Activated CD8-positive, alpha-beta memory T cell treated with anti-CD3 and anti-CD28 coated beads for 48 hours (primary cell): Measurements from ENCODE around the gene KCNK13.

Experiments
- DNase-seq, 3 experiments: peaks; one replicate each; pipeline ENCODE4 v3.0.0-alpha.2; 2020; ENCODE audit warnings: low read depth in 2 of 3, low spot score in 2 of 3

Gene KCNK13

GRCh38 chr14:90126260-90126659 lies 64.5 kb downstream of the KCNK13 start:
- DNase-seq: no peak

- no peak for DNase-seq
Observed at GRCh38 chr14:90132821-90133570, 71.2 kb downstream of the KCNK13 start.

- no peak for DNase-seq
Observed at GRCh38 chr14:90136904-90137303, 75.1 kb downstream of the KCNK13 start.

- DNase-seq: no peak
Observed at GRCh38 chr14:90137807-90138206, 76.0 kb downstream of the KCNK13 start.

- DNase-seq: no peak
Observed at GRCh38 chr14:90139199-90139598, 77.4 kb downstream of the KCNK13 start.

GRCh38 chr14:90140298-90140955 lies 78.6 kb downstream of the KCNK13 start:
- no peak for DNase-seq

GRCh38 chr14:90140956-90141316 lies 79.1 kb downstream of the KCNK13 start:
- DNase-seq: no peak

- no peak for DNase-seq
Observed at GRCh38 chr14:90153429-90153828, 91.6 kb downstream of the KCNK13 start.

GRCh38 chr14:90154110-90154509 lies 92.3 kb downstream of the KCNK13 start:
- DNase-seq: no peak

- no peak for DNase-seq
Observed at GRCh38 chr14:90159146-90159545, 97.4 kb downstream of the KCNK13 start.

GRCh38 chr14:90159688-90160087 lies 97.9 kb downstream of the KCNK13 start:
- no peak for DNase-seq

GRCh38 chr14:90161129-90161528 lies 99.3 kb downstream of the KCNK13 start:
- no peak for DNase-seq

- DNase-seq: no peak
Observed at GRCh38 chr14:90168425-90169105, 106.8 kb downstream of the KCNK13 start.

GRCh38 chr14:90175631-90176030 lies 113.8 kb downstream of the KCNK13 start:
- no peak for DNase-seq

GRCh38 chr14:90177539-90178189 lies 115.9 kb downstream of the KCNK13 start:
- no peak for DNase-seq

- no peak for DNase-seq
Observed at GRCh38 chr14:90179357-90179756, 117.6 kb downstream of the KCNK13 start.

- no peak for DNase-seq
Observed at GRCh38 chr14:90179809-90180779, 118.3 kb downstream of the KCNK13 start.

- no peak for DNase-seq
Observed at GRCh38 chr14:90184094-90184493, 122.3 kb downstream of the KCNK13 start.

GRCh38 chr14:90184571-90185266 lies 122.9 kb downstream of the KCNK13 start:
- DNase-seq: no peak

- DNase-seq: no peak
Observed at GRCh38 chr14:90188588-90188987, 126.8 kb downstream of the KCNK13 start.
